B cell (primary cell): ENCODE measurements around the gene ZNF555.

Experiments
- EZH2 ChIP-seq: IDR thresholded peaks from 2 replicates; pipeline ENCODE4 v1.6.1; 2012; ENCODE audit warnings: borderline replicate concordance, low read depth, mild to moderate bottlenecking, moderate library complexity, low read length; ENCODE audit not compliant: insufficient read depth, poor library complexity, severe bottlenecking
- TF ChIP-seq, protein P1 (sequence below): fragments of 200-600 bp; IDR thresholded peaks from one replicate; pipeline ENCODE4 v1.8.0; 2022; ENCODE audit warnings: antibody characterized with exemption, mild to moderate bottlenecking

DNA sequence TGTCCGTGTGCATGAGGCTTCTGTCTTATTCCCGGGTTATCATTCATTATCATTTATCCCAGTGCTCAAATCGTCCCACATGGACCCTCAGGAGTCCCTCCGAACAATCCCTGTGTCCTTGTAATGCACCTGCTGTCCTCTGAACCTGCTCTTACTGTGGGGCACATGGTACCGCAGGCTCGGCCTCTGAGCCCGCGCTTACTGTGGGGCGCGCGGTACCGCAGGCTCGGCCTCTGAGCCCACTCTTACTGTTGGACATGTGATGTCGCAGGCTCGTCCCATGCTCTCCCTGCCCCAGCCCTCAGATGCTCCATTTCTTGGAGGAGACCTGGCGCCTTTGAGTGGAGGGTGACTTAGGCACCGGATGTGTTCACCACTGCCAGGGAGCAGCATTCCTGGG, 38.4 kb upstream of the ZNF555 start:
- TF ChIP-seq, protein P1, sequence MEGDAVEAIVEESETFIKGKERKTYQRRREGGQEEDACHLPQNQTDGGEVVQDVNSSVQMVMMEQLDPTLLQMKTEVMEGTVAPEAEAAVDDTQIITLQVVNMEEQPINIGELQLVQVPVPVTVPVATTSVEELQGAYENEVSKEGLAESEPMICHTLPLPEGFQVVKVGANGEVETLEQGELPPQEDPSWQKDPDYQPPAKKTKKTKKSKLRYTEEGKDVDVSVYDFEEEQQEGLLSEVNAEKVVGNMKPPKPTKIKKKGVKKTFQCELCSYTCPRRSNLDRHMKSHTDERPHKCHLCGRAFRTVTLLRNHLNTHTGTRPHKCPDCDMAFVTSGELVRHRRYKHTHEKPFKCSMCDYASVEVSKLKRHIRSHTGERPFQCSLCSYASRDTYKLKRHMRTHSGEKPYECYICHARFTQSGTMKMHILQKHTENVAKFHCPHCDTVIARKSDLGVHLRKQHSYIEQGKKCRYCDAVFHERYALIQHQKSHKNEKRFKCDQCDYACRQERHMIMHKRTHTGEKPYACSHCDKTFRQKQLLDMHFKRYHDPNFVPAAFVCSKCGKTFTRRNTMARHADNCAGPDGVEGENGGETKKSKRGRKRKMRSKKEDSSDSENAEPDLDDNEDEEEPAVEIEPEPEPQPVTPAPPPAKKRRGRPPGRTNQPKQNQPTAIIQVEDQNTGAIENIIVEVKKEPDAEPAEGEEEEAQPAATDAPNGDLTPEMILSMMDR = no peak
- TF ChIP-seq EZH2 = no peak
